Neural progenitor cell (in vitro differentiated cells): ENCODE results near the gene CAST. TPM values are rescaled to one million over a fixed set of nuclear protein-coding genes. Genes with fewer than 3 reads are reported as not detected.

Source experiments
- DNase-seq: peaks from one replicate; pipeline ENCODE4 v3.0.0-alpha.2; 2016; ENCODE audit warnings: low spot score
- H2AFZ ChIP-seq: fragments of 200-600 bp; sonication (generic); replicated peaks from 2 replicates; pipeline ENCODE4 v1.6.1; 2016; ENCODE audit warnings: antibody characterized with exemption
- H3F3A ChIP-seq: fragments of 200-600 bp; sonication (generic); 2 replicates; pipeline ENCODE4 v1.6.1; 2016; ENCODE audit warnings: antibody characterized with exemption, low read depth
- H3K27ac ChIP-seq: fragments of 200-600 bp; sonication (generic); 2 replicates; pipeline ENCODE4 v1.5.1; 2016; ENCODE audit warnings: mild to moderate bottlenecking
- H3K27me3 ChIP-seq: fragments of 200-600 bp; sonication (generic); 2 replicates; pipeline ENCODE4 v1.6.1; 2016; ENCODE audit warnings: mild to moderate bottlenecking, moderate library complexity
- H3K36me3 ChIP-seq: fragments of 200-600 bp; sonication (generic); 2 replicates; pipeline ENCODE4 v1.5.1; 2016
- H3K4me1 ChIP-seq: fragments of 200-600 bp; sonication (generic); 2 replicates; pipeline ENCODE4 v1.6.1; 2016; ENCODE audit warnings: mixed run types
- H3K4me2 ChIP-seq: fragments of 200-600 bp; sonication (generic); 2 replicates; pipeline ENCODE4 v1.6.1; 2016
- H3K4me3 ChIP-seq: fragments of 200-600 bp; sonication (generic); 2 replicates; pipeline ENCODE4 v1.5.1; 2016
- H3K79me2 ChIP-seq: fragments of 200-600 bp; sonication (generic); 2 replicates; pipeline ENCODE4 v1.6.1; 2016; ENCODE audit warnings: low read depth
- H3K9ac ChIP-seq: fragments of 200-600 bp; sonication (generic); 2 replicates; pipeline ENCODE4 v1.6.1; 2016
- H3K9me3 ChIP-seq: fragments of 200-600 bp; sonication (generic); 2 replicates; pipeline ENCODE4 v1.5.1; 2016; ENCODE audit warnings: low read depth
- H4K20me1 ChIP-seq: fragments of 200-600 bp; sonication (generic); 2 replicates; pipeline ENCODE4 v1.6.1; 2016; ENCODE audit warnings: low read depth
- H3K27ac Mint-ChIP-seq: 3 replicates; pipeline ENCODE4 v1.8.0; 2021; ENCODE audit warnings: mixed read lengths
- H3K27me3 Mint-ChIP-seq: 2 replicates; pipeline ENCODE4 v1.8.0; 2022; ENCODE audit warnings: low read depth, mild to moderate bottlenecking, inconsistent platforms, moderate library complexity, mixed read lengths; ENCODE audit not compliant: insufficient read depth
- H3K36me3 Mint-ChIP-seq: 3 replicates; pipeline ENCODE4 v1.8.0; 2021; ENCODE audit warnings: mixed read lengths
- H3K4me1 Mint-ChIP-seq: 3 replicates; pipeline ENCODE4 v1.8.0; 2021; ENCODE audit warnings: mixed read lengths
- H3K4me3 Mint-ChIP-seq: 3 replicates; pipeline ENCODE4 v1.8.0; 2021; ENCODE audit warnings: mild to moderate bottlenecking, moderate library complexity, mixed read lengths
- H3K9me3 Mint-ChIP-seq: 3 replicates; pipeline ENCODE4 v1.8.0; 2020; ENCODE audit warnings: mixed read lengths
- EZH2 ChIP-seq: fragments of 200-600 bp; sonication (generic); IDR thresholded peaks from 2 replicates; pipeline ENCODE4 v1.6.1; 2017; ENCODE audit warnings: antibody characterized with exemption, mild to moderate bottlenecking, moderate library complexity
- EZH2phosphoT487 ChIP-seq: fragments of 200-600 bp; sonication (generic); IDR thresholded peaks from 2 replicates; pipeline ENCODE4 v1.6.1; 2017; ENCODE audit warnings: antibody characterized with exemption
- total RNA-seq: library from RNA; depleted of rRNA; stranded (reverse); fragments of >200 nt; gene quantifications from 2 replicates; pipeline ENCODE4 v1.2.3, GENCODE V29; 2015; ENCODE audit warnings: low replicate concordance
- TF ChIP-seq, protein P1 (sequence below): fragments of 200-600 bp; sonication (generic); IDR thresholded peaks from 2 replicates; pipeline ENCODE4 v1.5.1; 2017; ENCODE audit warnings: antibody characterized with exemption, mild to moderate bottlenecking

CAST gene
- total RNA-seq, 1 donor from 2014 or later: 64.6 TPM

DNA sequence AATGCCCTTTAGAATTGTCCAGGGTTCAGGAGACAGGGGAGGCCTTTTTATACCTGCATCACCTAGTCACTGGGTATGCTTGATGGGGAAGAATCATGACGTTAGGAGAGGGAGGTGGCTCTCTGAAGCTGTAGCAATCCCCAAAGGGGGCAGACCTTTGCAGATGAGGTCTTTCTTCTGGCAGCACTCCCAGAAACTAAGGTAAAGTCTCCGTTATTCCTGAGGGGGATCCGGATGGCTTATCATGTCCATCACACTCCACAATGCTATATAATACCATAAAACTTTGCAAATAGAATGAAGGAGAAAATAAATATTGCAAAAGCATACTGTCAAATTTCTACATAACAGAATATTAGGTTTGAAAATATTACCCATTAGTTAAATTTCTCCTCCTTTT lies 21.5 kb upstream of the CAST start:
- no peaks in the 10 kb centered on the region for H3K4me1 Mint-ChIP-seq
- TF ChIP-seq EZH2: no peak
- no peak for TF ChIP-seq EZH2phosphoT487
- TF ChIP-seq, protein P1, sequence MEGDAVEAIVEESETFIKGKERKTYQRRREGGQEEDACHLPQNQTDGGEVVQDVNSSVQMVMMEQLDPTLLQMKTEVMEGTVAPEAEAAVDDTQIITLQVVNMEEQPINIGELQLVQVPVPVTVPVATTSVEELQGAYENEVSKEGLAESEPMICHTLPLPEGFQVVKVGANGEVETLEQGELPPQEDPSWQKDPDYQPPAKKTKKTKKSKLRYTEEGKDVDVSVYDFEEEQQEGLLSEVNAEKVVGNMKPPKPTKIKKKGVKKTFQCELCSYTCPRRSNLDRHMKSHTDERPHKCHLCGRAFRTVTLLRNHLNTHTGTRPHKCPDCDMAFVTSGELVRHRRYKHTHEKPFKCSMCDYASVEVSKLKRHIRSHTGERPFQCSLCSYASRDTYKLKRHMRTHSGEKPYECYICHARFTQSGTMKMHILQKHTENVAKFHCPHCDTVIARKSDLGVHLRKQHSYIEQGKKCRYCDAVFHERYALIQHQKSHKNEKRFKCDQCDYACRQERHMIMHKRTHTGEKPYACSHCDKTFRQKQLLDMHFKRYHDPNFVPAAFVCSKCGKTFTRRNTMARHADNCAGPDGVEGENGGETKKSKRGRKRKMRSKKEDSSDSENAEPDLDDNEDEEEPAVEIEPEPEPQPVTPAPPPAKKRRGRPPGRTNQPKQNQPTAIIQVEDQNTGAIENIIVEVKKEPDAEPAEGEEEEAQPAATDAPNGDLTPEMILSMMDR: no peak
- H3K36me3 Mint-ChIP-seq: no peaks in the 10 kb centered on the region
- Histone ChIP-seq H3K27me3 (no peaks in the 10 kb centered on the region), H4K20me1 (no peaks in the 10 kb centered on the region), H2AFZ (no peak overlapping the region), H3K79me2 (no peaks in the 10 kb centered on the region), H3K4me2 (no peak overlapping the region), H3K36me3 (no peaks in the 10 kb centered on the region), H3K9me3 (no peaks in the 10 kb centered on the region), H3K4me3 (no peak overlapping the region), H3K9ac (no peak overlapping the region), H3K4me1 (no peaks in the 10 kb centered on the region), H3F3A (no peaks in the 10 kb centered on the region), H3K27ac (no peak overlapping the region)
- H3K9me3 Mint-ChIP-seq: no peaks in the 10 kb centered on the region
- H3K27me3 Mint-ChIP-seq: no peaks in the 10 kb centered on the region
- no peak for DNase-seq
- H3K4me3 Mint-ChIP-seq: no peak overlapping the region
- H3K27ac Mint-ChIP-seq: no peak overlapping the region

DNA sequence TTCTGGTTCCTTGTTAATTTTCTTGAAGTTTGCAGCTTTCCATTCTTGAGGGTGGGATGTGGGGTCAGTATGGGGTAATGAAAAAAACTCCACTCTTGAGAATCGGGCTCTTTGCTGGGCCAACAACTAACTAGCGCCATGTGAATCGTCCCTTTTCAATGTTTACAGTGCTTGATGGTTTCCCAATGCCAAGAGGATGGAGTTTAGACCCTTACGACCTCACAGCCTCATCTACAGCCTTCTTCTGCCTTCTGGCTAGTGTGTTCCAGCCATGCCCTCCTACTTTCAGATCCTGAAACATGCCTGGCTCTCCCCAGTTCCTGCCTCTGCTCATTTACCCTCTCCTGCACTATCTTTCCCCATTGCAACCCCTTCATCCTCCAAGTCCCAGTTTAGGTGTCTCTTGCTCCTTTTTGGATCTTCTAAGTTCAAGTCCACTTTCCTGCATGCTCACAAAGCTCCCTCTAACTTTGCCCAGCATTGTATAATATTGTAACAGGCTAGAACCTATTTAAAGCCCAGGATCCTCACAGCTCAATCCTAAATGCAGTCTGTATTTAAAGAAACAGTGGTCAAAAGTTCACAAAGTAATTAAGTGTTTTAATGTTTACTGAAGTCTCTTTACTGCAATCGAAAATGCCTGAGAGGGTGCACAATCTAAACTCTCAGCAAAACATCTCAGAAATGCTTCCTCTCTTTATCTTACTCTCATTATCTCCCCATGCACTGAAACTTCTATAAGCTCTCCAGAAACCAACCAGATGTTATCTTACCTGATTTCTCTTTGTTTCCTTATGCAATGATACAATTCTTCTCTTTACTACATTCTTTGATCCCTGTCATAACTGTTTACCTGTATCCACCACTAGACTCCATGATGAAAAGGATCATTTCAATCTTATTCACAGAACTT lies 20.6 kb upstream of the CAST start:
- no peak overlapping the region for H3K9ac ChIP-seq
- DNase-seq: no peak
- Mint-ChIP-seq H3K4me3 (no peak overlapping the region), H3K36me3 (no peaks in the 10 kb centered on the region), H3K9me3 (no peaks in the 10 kb centered on the region), H3K4me1 (no peaks in the 10 kb centered on the region), H3K27me3 (no peaks in the 10 kb centered on the region), H3K27ac (no peak overlapping the region)
- no peak overlapping the region for H2AFZ ChIP-seq
- H3K27me3 ChIP-seq: no peaks in the 10 kb centered on the region
- no peaks in the 10 kb centered on the region for H3K4me1 ChIP-seq
- H3F3A ChIP-seq: no peaks in the 10 kb centered on the region
- TF ChIP-seq, protein P1: no peak
- TF ChIP-seq EZH2 (no peak), EZH2phosphoT487 (no peak)
- H4K20me1 ChIP-seq: no peaks in the 10 kb centered on the region
- no peaks in the 10 kb centered on the region for H3K9me3 ChIP-seq
- no peaks in the 10 kb centered on the region for H3K36me3 ChIP-seq
- H3K27ac ChIP-seq: no peak overlapping the region
- H3K4me3 ChIP-seq: no peak overlapping the region
- no peaks in the 10 kb centered on the region for H3K79me2 ChIP-seq
- H3K4me2 ChIP-seq: no peak overlapping the region

DNA sequence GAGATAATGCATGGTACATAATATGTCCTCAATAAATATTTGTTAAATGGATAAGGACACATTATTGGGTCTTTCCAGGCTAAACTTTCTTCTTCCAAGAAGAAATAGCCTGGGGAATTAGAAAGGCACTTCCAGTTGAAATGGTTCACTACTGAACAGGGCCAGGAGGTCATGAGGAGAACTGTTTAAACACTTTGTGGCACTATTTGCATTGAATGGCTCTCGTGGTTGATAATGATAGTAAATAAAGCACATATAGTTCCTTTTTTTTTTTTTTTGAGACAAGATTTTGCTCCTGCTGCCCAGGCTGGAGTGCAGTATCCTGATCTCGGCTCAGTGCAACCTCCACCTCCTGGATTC lies 19.9 kb upstream of the CAST start:
- no peaks in the 10 kb centered on the region for H3K79me2 ChIP-seq
- H4K20me1 ChIP-seq: no peaks in the 10 kb centered on the region
- Mint-ChIP-seq H3K4me1 (no peaks in the 10 kb centered on the region), H3K4me3 (no peak overlapping the region), H3K27me3 (no peaks in the 10 kb centered on the region), H3K27ac (no peak overlapping the region), H3K36me3 (no peaks in the 10 kb centered on the region), H3K9me3 (no peaks in the 10 kb centered on the region)
- H3K27ac ChIP-seq: no peak overlapping the region
- H3K4me3 ChIP-seq: no peak overlapping the region
- no peak for DNase-seq
- no peaks in the 10 kb centered on the region for H3K9me3 ChIP-seq
- no peak overlapping the region for H3K9ac ChIP-seq
- no peaks in the 10 kb centered on the region for H3F3A ChIP-seq
- no peaks in the 10 kb centered on the region for H3K4me1 ChIP-seq
- TF ChIP-seq EZH2 (no peak), EZH2phosphoT487 (no peak)
- TF ChIP-seq, protein P1: no peak
- no peak overlapping the region for H2AFZ ChIP-seq
- no peaks in the 10 kb centered on the region for H3K27me3 ChIP-seq
- no peaks in the 10 kb centered on the region for H3K36me3 ChIP-seq
- H3K4me2 ChIP-seq: no peak overlapping the region
